Omental fat pad (tissue), 4 donors: Measurements from ENCODE around the gene LGR6. TPM values are rescaled to one million over a fixed set of nuclear protein-coding genes. Genes with fewer than 3 reads are reported as not detected.

Source experiments
- ATAC-seq: fragments of 150-250 bp; one replicate; pipeline ENCODE4 v1.9.1; 2016; ENCODE audit warnings: mild to moderate bottlenecking, moderate library complexity; ENCODE audit not compliant: low FRiP score
- DNase-seq: peaks from one replicate; pipeline ENCODE4 v3.0.0-alpha.2; 2019; ENCODE audit warnings: low spot score
- total RNA-seq, 4 donors: library from RNA; depleted of rRNA; stranded (reverse); fragments of >200 nt; gene quantifications; one replicate each; pipeline ENCODE4 v1.1.0, GENCODE V29; 2016
- TF ChIP-seq, protein P1 (sequence below), 3 donors: fragments of 450-650 bp; IDR thresholded peaks; one replicate each; pipeline ENCODE4 v1.5.1; 2016 to 2017; ENCODE audit warnings: antibody characterized with exemption in 3 of 3, mild to moderate bottlenecking in 3 of 3, moderate library complexity in 2 of 3

LGR6 gene
- total RNA-seq, 4 donors from 2014 or later, result 0.28 to 0.32 TPM; not detected in 2

DNA sequence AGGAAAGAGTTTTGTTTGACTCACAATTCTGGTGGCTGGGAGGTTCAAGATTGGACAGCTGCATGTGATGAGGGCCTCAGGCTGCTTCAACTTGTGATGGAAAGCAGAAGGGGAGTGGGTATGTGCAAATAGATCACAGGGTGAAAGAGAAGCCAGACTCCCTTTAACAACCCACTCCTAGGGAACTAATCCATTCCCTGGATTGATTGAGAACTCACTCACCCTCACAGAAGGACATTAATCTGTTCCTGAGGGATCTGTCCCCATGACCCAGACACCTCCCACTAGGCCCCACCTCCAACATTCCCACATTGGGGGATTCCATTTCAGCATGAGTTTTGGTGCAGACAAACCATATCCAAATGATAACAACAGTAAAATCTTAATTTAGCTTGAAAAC lies 122.6 kb downstream of the LGR6 start:
- no peak for DNase-seq
- ATAC-seq, result no peak
- TF ChIP-seq, protein P1, sequence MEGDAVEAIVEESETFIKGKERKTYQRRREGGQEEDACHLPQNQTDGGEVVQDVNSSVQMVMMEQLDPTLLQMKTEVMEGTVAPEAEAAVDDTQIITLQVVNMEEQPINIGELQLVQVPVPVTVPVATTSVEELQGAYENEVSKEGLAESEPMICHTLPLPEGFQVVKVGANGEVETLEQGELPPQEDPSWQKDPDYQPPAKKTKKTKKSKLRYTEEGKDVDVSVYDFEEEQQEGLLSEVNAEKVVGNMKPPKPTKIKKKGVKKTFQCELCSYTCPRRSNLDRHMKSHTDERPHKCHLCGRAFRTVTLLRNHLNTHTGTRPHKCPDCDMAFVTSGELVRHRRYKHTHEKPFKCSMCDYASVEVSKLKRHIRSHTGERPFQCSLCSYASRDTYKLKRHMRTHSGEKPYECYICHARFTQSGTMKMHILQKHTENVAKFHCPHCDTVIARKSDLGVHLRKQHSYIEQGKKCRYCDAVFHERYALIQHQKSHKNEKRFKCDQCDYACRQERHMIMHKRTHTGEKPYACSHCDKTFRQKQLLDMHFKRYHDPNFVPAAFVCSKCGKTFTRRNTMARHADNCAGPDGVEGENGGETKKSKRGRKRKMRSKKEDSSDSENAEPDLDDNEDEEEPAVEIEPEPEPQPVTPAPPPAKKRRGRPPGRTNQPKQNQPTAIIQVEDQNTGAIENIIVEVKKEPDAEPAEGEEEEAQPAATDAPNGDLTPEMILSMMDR (IDR thresholded peaks at IDR 0.05), result no peak

- DNase-seq (no peak), ATAC-seq (no peak)
- TF ChIP-seq, protein P1 (IDR thresholded peaks at IDR 0.05), result no peak
Observed at GRCh38 chr1:202317941-202318925, 124.6 kb downstream of the LGR6 start.

DNA sequence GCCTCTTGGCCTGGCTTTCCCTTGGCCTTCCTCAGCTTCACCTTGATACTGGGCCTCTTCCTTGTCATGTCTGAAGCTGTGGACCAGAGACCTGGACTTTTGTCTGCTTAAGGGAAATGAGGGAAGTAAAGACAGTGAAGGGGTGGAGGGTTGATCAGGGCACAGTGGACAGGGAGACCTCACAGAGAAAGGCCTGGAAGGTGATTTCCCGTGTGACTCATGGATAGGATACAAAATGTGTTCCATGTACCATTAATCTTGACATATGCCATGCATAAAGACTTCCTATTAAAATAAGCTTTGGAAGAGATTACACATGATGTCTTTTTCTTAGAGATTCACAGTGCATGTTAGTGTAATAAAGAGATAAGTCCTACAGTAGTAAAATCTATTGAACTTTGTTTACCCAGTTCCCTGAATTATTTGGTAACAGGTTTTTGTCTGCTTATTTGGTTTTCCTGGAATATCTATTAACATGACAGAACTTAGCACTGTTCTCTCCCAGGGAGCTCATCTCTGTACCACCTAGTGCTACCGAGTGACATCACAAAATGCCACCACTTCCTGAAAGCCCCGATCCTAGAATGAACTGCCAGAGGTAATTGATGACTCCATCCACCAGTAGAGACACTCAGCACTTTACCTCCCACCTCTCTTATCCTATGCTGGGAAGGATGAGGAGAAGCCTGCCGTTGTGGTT lies 125.9 kb downstream of the LGR6 start:
- TF ChIP-seq, protein P1 (IDR thresholded peaks at IDR 0.05), result no peak
- DNase-seq (no peak), ATAC-seq (no peak)

GRCh38 chr1:202320081-202320405 lies 126.4 kb downstream of the LGR6 start:
- TF ChIP-seq, protein P1 (IDR thresholded peaks at IDR 0.05), result no peak
- ATAC-seq (no peak), DNase-seq (no peak)

DNA sequence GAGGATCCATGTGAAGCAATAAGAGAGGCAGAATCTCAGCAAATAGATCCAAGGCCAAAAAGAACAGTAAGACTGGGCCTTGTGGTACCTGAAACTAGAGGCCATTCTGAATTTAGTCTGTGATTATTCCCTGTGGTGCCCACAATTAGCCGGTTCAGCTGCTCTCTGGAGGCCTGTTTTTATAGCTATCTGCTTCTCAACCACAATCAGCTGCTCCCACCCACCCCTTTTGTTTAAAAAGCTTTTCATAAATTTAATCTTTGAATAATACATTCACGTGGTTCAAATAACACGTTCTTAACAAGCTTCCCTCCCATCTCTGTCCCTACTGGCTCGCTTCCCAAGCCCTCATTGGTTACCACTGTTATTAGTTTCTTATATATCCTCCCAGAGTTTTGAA lies 130.1 kb downstream of the LGR6 start:
- ATAC-seq (no peak), DNase-seq (no peak)
- TF ChIP-seq, protein P1 (IDR thresholded peaks at IDR 0.05), result no peak

DNA sequence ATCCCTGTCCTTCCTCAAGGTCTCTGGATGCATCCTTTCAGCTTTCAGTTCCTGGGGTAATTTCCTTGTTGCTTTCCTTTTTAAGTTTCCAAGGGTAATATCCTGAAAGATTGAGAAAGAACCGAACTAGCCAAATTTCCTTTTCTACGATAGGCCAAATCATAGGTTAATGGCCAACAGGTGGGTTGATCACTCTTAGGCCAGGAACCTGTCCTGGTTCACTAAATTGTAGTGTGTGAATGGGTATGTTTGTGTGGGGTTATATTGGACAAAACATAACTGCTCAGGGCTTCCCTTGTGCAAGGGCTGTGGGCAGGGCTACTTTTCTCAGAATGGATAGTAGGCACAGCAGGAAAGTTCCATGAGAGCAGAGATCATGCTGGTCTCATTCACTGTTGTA lies 131.0 kb downstream of the LGR6 start:
- no peak for ATAC-seq
- TF ChIP-seq, protein P1 (IDR thresholded peaks at IDR 0.05), result no peak

More for the DNA sequence above, 131.0 kb downstream of the LGR6 start:
- no peak for DNase-seq
